Upper lobe of right lung (tissue), 1 donor: ENCODE results near the gene VRK1. TPM values are rescaled to one million over a fixed set of nuclear protein-coding genes. Genes with fewer than 3 reads are reported as not detected.

Experiments used
- ATAC-seq: fragments of 200-7000 bp; cut with Tn5 transposase; one replicate; pipeline ENCODE4 v1.9.1; 2020; ENCODE audit warnings: mild to moderate bottlenecking, moderate library complexity
- DNase-seq: peaks from one replicate; pipeline ENCODE4 v3.0.0-alpha.2; 2020
- H3K27ac ChIP-seq: fragments of 200-600 bp; one replicate; pipeline ENCODE4 v1.8.0; 2022
- H3K27me3 ChIP-seq: fragments of 200-600 bp; one replicate; pipeline ENCODE4 v1.8.0; 2022; ENCODE audit warnings: mild to moderate bottlenecking
- H3K36me3 ChIP-seq: fragments of 200-600 bp; one replicate; pipeline ENCODE4 v1.8.0; 2022
- H3K4me1 ChIP-seq: fragments of 200-600 bp; one replicate; pipeline ENCODE4 v1.8.0; 2022
- H3K4me3 ChIP-seq: fragments of 200-600 bp; one replicate; pipeline ENCODE4 v1.8.0; 2022; ENCODE audit warnings: mild to moderate bottlenecking
- H3K9me3 ChIP-seq: fragments of 200-600 bp; one replicate; pipeline ENCODE4 v1.8.0; 2022
- CTCF ChIP-seq: fragments of 200-600 bp; IDR thresholded peaks from one replicate; pipeline ENCODE4 v1.8.0; 2022; ENCODE audit warnings: antibody characterized with exemption
- intact Hi-C: fragments of 100-400 bp; cut with DNase I; formaldehyde crosslinking; loops from one replicate; pipeline ENCODE4 v1.11.0; 2022
- total RNA-seq: library from RNA; stranded (reverse); fragmentation: NEBNext Ultra II Directional; extraction: Animal tissue kit (Norgen Biotek cat#: 25700); gene quantifications from one replicate; pipeline ENCODE4 v1.2.1, GENCODE V29; 2021
- donor health status: DM: no; HTN: yes; CAD: no; lungs with severe emphysema.

Gene VRK1
- total RNA-seq, 1 donor from 2014 or later: 10.2 TPM

DNA sequence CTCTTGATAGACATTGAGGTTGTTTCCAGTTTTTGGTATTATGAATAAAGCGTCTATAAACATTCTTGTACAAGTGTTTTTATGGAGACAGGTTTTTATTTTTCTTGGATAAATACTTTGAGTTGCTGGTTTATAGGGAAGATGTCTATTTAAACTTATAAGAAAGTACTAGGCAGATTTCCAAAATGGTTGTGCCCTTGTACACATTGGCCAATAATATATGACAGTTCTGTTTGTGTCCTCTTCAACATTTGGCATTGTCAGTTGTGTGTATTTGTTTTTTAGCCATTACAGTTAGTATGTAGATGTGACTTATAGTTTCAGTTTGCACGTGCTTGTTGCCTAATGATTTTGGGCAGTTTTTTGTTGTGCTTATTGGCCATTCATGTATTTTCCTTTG, 42.1 kb downstream of the VRK1 start:
- H3K9me3 ChIP-seq: no peaks in the 10 kb centered on the region
- H3K27me3 ChIP-seq: no peaks in the 10 kb centered on the region
- DNase-seq (no peak), ATAC-seq (no peak)
- no peak for TF ChIP-seq CTCF
- no peak overlapping the region for H3K4me3 ChIP-seq
- H3K4me1 ChIP-seq: no peaks in the 10 kb centered on the region
- intact Hi-C loops: no loop called here
- peaks cover 7% of the 10 kb centered on the region for H3K36me3 ChIP-seq
- no peak overlapping the region for H3K27ac ChIP-seq

GRCh38 chr14:96843137-96843536, 46.0 kb downstream of the VRK1 start:
- Histone ChIP-seq H3K27me3 (no peaks in the 10 kb centered on the region), H3K27ac (no peak overlapping the region), H3K9me3 (no peaks in the 10 kb centered on the region), H3K36me3 (peaks cover 6% of the 10 kb centered on the region), H3K4me3 (no peak overlapping the region), H3K4me1 (no peaks in the 10 kb centered on the region)
- ATAC-seq (no peak), DNase-seq (no peak)
- TF ChIP-seq CTCF: no peak
- intact Hi-C loops: no loop called here

- no peak for DNase-seq
- TF ChIP-seq CTCF: no peak
- H3K36me3 ChIP-seq: peaks cover 8% of the 10 kb centered on the region
- H3K4me3 ChIP-seq: no peak overlapping the region
- no peak for ATAC-seq
- no peaks in the 10 kb centered on the region for H3K27me3 ChIP-seq
- intact Hi-C loops: no loop called here
- no peaks in the 10 kb centered on the region for H3K4me1 ChIP-seq
- no peak overlapping the region for H3K27ac ChIP-seq
- H3K9me3 ChIP-seq: no peaks in the 10 kb centered on the region
Observed at GRCh38 chr14:96844857-96845570, 47.8 kb downstream of the VRK1 start.

DNA sequence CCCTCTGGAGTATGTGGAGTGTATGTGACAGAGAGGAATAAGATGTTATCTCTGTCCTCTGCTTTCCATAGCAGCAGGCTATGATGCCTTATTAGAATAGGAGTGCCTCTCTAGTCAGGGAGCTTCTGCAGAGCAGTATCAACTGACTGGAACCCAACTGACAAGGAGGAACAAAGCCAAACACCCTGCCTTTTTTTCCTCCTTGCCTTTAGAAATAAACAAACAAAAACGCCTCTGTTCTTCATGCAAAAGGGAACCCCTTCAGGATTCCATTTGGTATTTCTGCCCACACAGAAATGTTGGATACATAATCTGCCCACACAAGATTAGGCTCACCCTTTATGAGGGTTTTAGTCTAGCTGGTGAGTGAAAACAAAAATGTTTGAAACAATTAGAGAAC, 50.3 kb downstream of the VRK1 start:
- TF ChIP-seq CTCF: no peak
- H3K27ac ChIP-seq: no peak overlapping the region
- ATAC-seq: no peak

DNA sequence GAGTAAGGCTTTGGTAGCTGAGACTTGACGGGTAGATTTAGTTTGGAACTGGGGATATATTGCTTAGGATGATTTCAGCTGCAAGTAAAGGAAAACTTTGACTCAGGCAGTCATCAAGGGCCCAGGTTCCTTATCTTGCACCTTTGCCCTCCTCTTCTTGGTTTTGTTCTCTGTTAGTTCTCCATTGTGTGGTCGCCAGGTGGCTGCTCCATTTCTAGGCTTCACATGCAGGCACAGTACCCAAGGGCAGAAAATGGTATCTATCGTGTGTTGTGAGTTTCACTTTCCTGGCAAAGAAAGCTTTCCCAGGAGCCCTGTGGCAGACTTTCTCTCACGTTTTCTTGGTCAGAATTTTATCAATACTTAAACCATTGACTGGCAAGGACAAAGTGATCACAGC, 50.8 kb downstream of the VRK1 start:
- ATAC-seq: no peak
- H3K27me3 ChIP-seq: no peaks in the 10 kb centered on the region
- no peak overlapping the region for H3K4me3 ChIP-seq
- no peaks in the 10 kb centered on the region for H3K4me1 ChIP-seq
- H3K27ac ChIP-seq: no peak overlapping the region
- no peak for DNase-seq
- no peaks in the 10 kb centered on the region for H3K9me3 ChIP-seq
- intact Hi-C loops: no loop called here
- H3K36me3 ChIP-seq: peaks cover 8% of the 10 kb centered on the region
- no peak for TF ChIP-seq CTCF

More for the DNA sequence above, 50.3 kb downstream of the VRK1 start:
- intact Hi-C loops: no loop called here
- DNase-seq: no peak
- H3K27me3 ChIP-seq: no peaks in the 10 kb centered on the region
- no peak overlapping the region for H3K4me3 ChIP-seq
- no peaks in the 10 kb centered on the region for H3K9me3 ChIP-seq
- H3K4me1 ChIP-seq: no peaks in the 10 kb centered on the region
- peaks cover 8% of the 10 kb centered on the region for H3K36me3 ChIP-seq

GRCh38 chr14:96849733-96850132, 52.6 kb downstream of the VRK1 start:
- H3K36me3 ChIP-seq: peaks cover 8% of the 10 kb centered on the region
- intact Hi-C loops: no loop called here
- H3K27ac ChIP-seq: no peak overlapping the region
- ATAC-seq: no peak
- H3K4me3 ChIP-seq: no peak overlapping the region
- no peaks in the 10 kb centered on the region for H3K27me3 ChIP-seq
- H3K9me3 ChIP-seq: no peaks in the 10 kb centered on the region
- no peak for DNase-seq
- no peak for TF ChIP-seq CTCF
- H3K4me1 ChIP-seq: no peaks in the 10 kb centered on the region
